ENCODE data around the gene TEF.
"Not testable (repeated sequence)": the region's sequence is repeated elsewhere in the genome, so short reads cannot be mapped to it uniquely, and the experiment has no call there.

The TEF gene

DNA sequence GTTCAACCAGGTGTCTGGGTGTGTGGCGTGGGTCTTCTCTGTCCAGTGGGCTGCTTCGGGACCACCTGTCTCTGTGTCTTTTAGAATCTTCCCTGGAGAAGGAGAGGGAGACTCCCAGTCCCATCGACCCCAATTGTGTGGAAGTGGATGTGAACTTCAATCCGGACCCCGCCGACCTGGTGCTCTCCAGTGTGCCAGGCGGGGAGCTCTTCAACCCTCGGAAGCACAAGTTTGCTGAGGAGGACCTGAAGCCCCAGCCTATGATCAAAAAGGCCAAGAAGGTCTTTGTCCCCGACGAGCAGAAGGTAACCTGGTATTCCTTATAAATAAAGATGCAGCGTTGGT lies 12.2 kb downstream of the TEF start:
- TF ChIP-seq TAF1 (IDR thresholded peaks at IDR 0.05; ENCODE audit: low read depth, low read length), result no peak
- TF ChIP-seq PAX5 (IDR thresholded peaks at IDR 0.05; ENCODE audit: insufficient read depth, low read length, severe bottlenecking), result no peak
- no peak for TF ChIP-seq POLR2AphosphoS5 (IDR thresholded peaks at IDR 0.05; ENCODE audit: low read depth, low read length)
- no peak for TF ChIP-seq SPI1 (IDR thresholded peaks at IDR 0.05; ENCODE audit: low read depth, low read length)
- TF ChIP-seq POLR2A (IDR thresholded peaks at IDR 0.05; ENCODE audit: low read depth, low read length), result no peak
- TF ChIP-seq POU2F2 (IDR thresholded peaks at IDR 0.05; ENCODE audit: low read depth, low read length), result no peak
- DNase-seq (ENCODE audit: insufficient read length, low spot score) (no peak), FAIRE-seq (no peak)

DNA sequence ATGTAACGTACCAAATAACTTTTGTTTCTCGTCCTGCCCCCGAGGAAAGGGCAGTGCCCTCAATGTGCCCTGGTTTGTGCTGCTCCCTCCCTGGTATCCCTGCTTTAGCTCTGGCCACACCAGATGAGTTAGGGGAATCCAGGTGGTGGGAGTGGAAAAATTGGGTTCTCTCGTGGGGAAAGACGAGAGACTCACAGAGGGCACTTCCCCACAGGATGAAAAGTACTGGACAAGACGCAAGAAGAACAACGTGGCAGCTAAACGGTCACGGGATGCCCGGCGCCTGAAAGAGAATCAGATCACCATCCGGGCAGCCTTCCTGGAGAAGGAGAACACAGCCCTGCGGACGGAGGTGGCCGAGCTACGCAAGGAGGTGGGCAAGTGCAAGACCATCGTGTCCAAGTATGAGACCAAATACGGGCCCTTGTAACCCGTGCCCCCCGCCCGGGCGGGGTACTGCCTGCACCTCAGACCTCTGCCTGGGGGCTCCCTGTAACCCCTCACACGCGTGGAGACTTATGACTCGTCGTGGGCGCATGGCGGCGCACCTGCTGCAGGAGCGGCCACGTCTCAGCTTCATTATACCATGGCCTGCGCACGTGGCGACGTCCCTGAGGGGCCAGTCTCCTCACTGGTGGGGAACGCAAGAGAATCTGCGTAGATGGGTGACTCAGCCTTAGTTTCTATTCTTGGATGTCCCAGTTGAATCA lies 13.9 kb downstream of the TEF start:
- DNase-seq (ENCODE audit: insufficient read length, low spot score), result no peak
- no peak for FAIRE-seq
- TF ChIP-seq POLR2AphosphoS5 (IDR thresholded peaks at IDR 0.05; ENCODE audit: low read depth, low read length) (no peak), SPI1 (IDR thresholded peaks at IDR 0.05; ENCODE audit: low read depth, low read length) (no peak), PAX5 (IDR thresholded peaks at IDR 0.05; ENCODE audit: insufficient read depth, low read length, severe bottlenecking) (no peak), TAF1 (IDR thresholded peaks at IDR 0.05; ENCODE audit: low read depth, low read length) (no peak), POLR2A (IDR thresholded peaks at IDR 0.05; ENCODE audit: low read depth, low read length) (no peak)

DNA sequence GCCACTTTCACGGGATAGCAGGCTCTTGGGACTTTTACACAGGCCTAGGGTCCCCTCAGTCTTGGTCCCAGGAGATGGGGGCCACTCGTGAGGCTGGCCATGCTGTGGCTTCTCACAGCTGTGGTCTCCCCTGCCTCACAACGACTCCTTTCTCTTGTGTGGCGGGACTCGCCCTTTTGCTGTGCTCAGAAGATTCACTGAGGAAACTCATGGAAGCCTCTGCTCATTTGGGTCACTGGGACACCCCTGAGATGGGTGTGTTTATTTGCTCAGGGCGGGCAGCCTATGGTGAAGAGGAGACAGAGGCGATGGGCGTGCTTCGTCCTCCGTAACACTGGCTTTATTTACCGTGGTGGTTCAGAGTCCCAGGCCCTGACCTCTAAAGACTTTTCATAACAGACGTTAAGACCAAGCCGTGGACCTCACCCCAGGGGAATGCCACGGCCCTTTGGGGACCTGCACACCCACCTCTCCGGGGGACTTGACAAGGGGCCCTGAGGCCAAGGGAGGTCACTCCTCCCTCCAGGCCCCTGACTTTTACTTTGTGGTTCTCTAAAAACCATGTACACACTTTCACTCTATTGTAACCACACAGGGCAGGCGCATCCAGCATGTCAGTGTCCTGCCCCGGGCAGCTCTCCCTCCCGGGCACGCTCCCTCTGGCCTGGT lies 15.5 kb downstream of the TEF start:
- FAIRE-seq, result no peak
- no peak for DNase-seq (ENCODE audit: insufficient read length, low spot score)
- no peak for TF ChIP-seq POU2F2 (IDR thresholded peaks at IDR 0.05; ENCODE audit: low read depth, low read length)
- no peak for TF ChIP-seq TAF1 (IDR thresholded peaks at IDR 0.05; ENCODE audit: low read depth, low read length)
- no peak for TF ChIP-seq SPI1 (IDR thresholded peaks at IDR 0.05; ENCODE audit: low read depth, low read length)
- TF ChIP-seq POLR2AphosphoS5 (IDR thresholded peaks at IDR 0.05; ENCODE audit: low read depth, low read length), result no peak
- TF ChIP-seq POLR2A (IDR thresholded peaks at IDR 0.05; ENCODE audit: low read depth, low read length), result no peak
- TF ChIP-seq PAX5 (IDR thresholded peaks at IDR 0.05; ENCODE audit: insufficient read depth, low read length, severe bottlenecking), result no peak

DNA sequence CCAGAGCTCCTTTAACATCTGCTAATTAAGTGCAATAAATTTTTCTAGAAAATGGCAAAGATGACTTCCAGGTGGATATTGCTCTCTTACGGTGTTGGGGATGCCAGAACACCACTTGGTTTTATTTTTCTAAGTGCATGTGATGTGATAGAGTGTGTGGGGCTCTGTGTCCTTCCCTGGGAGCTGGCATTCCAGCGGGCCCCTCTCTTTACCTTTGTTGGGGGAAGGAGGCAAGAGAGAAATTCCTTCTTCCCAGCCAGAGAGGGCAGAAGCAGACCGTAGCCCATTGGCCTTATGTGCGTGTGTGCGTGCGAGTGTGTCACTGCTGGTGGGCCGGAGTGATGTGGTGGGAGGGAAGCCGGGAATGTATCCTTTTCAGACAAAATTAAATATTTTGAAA lies 17.2 kb downstream of the TEF start:
- FAIRE-seq (no peak), DNase-seq (ENCODE audit: insufficient read length, low spot score) (no peak)
- no peak for TF ChIP-seq POLR2A (IDR thresholded peaks at IDR 0.05; ENCODE audit: low read depth, low read length)
- no peak for TF ChIP-seq POU2F2 (IDR thresholded peaks at IDR 0.05; ENCODE audit: low read depth, low read length)

DNA sequence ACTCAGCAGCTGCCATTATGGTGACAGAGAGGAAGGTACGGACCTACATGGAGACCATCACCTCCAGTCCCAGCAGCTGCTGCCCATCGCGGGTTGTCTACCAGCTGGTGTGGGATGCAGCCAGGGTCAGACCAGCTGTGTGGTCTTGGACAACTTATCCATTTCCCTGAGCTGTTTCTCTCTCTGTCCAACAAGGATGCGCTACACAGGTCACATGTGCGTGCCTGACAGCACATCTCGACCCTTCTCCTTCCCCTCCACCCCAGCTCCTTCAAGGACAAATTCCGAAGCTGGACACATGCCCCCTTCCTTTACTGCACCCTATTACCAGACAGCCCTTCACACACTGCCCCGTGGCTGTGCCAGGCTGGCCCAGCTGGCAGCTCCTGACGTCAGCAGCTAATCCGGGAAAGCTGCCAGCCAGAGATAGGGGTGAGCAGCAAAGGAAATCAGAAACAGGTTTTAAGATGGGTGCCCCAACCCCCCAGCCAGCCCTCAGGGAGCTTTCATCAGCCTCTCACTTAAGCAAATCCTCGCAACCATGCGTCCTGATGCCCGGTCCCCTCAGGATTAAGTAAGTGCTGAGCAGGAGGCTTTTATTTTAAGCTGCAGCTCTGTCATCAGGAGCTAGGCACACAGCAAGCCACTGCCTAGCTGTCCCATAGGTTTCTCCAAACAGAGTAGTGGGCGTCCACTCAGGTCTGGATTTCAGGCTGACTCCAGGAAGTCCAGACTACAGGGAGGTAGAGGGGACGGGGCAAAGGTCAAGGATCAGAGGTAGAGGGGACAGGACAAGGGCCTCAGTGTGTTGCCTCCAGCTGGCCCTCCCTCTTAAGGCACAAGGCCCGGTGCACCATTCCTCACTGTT lies 20.3 kb downstream of the TEF start:
- FAIRE-seq (peak; percentile 47), DNase-seq (ENCODE audit: insufficient read length, low spot score) (no peak)
- TF ChIP-seq POLR2AphosphoS5 (IDR thresholded peaks at IDR 0.05; ENCODE audit: low read depth, low read length), result no peak
- TF ChIP-seq TAF1 (IDR thresholded peaks at IDR 0.05; ENCODE audit: low read depth, low read length), result no peak
- TF ChIP-seq SPI1 (IDR thresholded peaks at IDR 0.05; ENCODE audit: low read depth, low read length), result no peak
- TF ChIP-seq POLR2A (IDR thresholded peaks at IDR 0.05; ENCODE audit: low read depth, low read length), result no peak
- TF ChIP-seq PAX5 (IDR thresholded peaks at IDR 0.05; ENCODE audit: insufficient read depth, low read length, severe bottlenecking), result no peak
- TF ChIP-seq POU2F2 (IDR thresholded peaks at IDR 0.05; ENCODE audit: low read depth, low read length), result no peak

DNA sequence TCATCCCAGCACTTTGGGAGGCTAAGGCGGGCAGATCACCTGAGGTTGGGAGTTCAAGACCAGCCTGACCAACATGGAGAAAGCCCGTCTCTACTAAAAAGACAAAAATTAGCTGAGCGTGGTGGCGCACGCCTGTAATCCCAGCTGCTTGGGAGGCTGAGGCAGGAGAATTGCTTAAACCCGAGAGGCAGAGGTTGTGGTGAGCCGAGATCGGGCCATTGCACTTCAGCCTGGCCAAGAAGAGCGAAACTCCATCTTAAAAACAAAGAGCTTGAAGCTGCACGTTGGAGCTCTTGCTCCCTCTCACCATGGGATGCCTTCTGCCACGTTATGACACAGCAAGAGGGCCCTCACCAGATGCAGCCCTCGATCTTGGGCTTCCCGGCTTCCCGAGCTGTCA lies 21.1 kb downstream of the TEF start:
- not testable (repeated sequence) for DNase-seq (ENCODE audit: insufficient read length, low spot score); FAIRE-seq

DNA sequence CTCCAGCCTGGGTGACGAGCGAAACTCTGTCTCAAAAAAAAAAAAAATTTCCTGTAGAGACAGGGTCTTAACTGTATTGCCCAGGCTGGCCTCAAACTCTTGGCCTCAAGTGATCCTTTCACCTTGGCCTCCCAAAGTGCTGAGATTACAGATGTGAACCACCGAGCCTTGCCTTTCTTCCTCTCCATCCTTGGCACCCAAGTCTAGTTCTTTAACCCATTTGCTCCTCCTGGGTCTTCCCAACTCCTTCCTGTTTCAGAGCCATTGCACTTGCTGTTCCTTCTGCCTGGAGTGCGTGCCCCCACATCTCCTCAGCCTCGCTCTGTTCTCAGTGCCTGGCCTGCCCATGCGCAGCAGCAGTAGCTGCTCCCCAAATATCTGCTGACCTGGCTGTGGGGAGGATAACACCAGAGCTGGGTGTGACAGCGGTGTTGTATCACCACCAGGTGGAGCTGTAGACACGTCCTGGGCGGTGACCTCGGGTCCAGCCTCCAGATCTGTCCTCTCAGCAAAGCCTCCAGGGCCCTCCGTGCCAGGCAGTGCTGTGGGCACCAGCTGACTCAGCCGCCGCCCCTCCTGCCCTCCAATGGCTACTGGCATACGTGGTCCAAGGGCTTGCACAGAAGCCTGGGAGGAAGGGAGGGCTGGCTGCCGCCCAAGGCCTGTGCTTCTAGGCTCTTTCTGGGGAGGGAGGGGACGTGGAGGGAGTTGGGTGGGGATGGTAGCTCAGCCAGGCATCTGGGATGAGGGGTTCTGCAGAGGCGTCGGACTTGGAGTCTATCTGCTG lies 22.0 kb downstream of the TEF start:
- FAIRE-seq (peak; percentile 99), DNase-seq (ENCODE audit: insufficient read length, low spot score) (peak; percentile 95)
- TF ChIP-seq PAX5 (IDR thresholded peaks at IDR 0.05; ENCODE audit: insufficient read depth, low read length, severe bottlenecking), result peak; percentile 4
- no peak for TF ChIP-seq TAF1 (IDR thresholded peaks at IDR 0.05; ENCODE audit: low read depth, low read length)
- TF ChIP-seq POLR2AphosphoS5 (IDR thresholded peaks at IDR 0.05; ENCODE audit: low read depth, low read length), result no peak

DNA sequence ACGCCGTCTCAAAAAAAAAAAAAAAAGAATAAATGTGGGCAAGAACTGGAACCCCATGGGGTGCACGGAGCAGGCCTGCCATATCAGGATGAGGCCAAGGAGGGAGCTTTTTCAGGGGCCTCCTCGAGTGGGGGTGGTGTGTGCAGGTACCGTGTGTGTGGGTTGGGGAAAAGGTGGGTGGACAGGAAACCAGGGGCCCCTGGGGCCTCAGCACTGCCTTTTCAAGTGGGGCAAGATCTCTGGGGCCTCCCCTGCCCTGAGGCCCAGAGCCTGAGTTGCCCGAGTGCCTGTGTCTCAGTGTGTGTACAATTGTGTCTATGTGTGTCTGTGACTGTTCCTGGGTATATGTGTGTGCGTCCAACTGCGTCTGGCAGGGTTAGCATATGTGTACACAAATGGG lies 23.8 kb downstream of the TEF start:
- peak; percentile 50; the same call in 1 of the 2 replicates for TF ChIP-seq POU2F2 (IDR thresholded peaks at IDR 0.05; ENCODE audit: low read depth, low read length)
- TF ChIP-seq SPI1 (IDR thresholded peaks at IDR 0.05; ENCODE audit: low read depth, low read length), result no peak
- TF ChIP-seq POLR2AphosphoS5 (IDR thresholded peaks at IDR 0.05; ENCODE audit: low read depth, low read length), result no peak

DNA sequence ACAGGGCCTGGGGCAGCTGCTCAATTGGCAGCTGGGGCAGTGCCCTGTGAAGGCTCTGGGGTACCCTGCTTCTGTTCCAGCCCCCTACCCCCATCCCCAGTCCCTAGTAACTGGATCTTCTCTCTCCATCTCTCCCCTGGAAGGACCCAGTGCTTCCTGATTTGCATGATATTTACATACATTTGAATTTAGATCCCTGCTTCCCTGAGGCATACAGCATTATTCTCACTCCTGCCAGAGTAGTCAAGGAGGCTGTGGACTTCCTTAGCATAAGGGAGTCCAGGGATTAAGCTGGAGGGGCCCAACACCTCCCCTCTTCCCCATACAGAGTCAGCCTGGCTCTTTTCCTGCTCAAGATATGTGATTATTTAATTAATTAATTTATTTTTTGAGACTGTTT lies 24.7 kb downstream of the TEF start:
- FAIRE-seq (no peak), DNase-seq (ENCODE audit: insufficient read length, low spot score) (no peak)
- no peak for TF ChIP-seq POLR2A (IDR thresholded peaks at IDR 0.05; ENCODE audit: low read depth, low read length)
- TF ChIP-seq PAX5 (IDR thresholded peaks at IDR 0.05; ENCODE audit: insufficient read depth, low read length, severe bottlenecking), result no peak
- no peak for TF ChIP-seq POLR2AphosphoS5 (IDR thresholded peaks at IDR 0.05; ENCODE audit: low read depth, low read length)
- no peak for TF ChIP-seq POU2F2 (IDR thresholded peaks at IDR 0.05; ENCODE audit: low read depth, low read length)
- TF ChIP-seq SPI1 (IDR thresholded peaks at IDR 0.05; ENCODE audit: low read depth, low read length), result no peak
- no peak for TF ChIP-seq TAF1 (IDR thresholded peaks at IDR 0.05; ENCODE audit: low read depth, low read length)

More for the DNA sequence above, 23.8 kb downstream of the TEF start:
- FAIRE-seq, result peak; percentile 91
- DNase-seq (ENCODE audit: insufficient read length, low spot score), result peak; percentile 45

Measured in GM12891 (cell line).